Stimulated activated CD8-positive, alpha-beta memory T cell treated with anti-CD3 and anti-CD28 coated beads, Interleukin-2, amount 100 ng/mL, for 1 hour (primary cell): Measurements from ENCODE around the gene CRB2.

Source experiments
- DNase-seq, 2 donors: peaks; one replicate each; pipeline ENCODE4 v3.0.0-alpha.2; 2020; ENCODE audit warnings: low read depth in 2 of 2

The CRB2 gene

GRCh38 chr9:123402981-123403509 lies 47.0 kb downstream of the CRB2 start:
- no peak for DNase-seq

DNA sequence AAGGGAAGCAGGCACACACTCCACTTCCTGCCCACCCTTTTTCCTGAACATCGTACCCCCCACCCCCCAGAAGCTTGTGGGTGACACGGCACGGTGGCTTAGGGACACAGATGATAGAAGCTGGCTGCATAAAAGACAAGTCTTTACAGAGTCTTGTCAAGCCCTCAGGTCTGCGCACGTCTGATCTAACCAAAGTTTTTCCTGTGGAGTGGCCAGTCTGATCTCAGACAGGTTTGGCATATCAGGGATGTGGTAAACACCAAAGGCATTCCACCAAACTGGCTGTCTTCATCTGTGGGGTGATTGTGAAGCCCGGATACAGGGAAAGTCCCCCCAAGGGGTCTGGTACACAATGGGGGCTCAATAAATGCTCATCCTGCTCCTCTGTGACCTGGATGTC lies 50.0 kb downstream of the CRB2 start:
- no peak for DNase-seq

GRCh38 chr9:123406691-123407216 lies 50.8 kb downstream of the CRB2 start:
- DNase-seq = no peak

DNA sequence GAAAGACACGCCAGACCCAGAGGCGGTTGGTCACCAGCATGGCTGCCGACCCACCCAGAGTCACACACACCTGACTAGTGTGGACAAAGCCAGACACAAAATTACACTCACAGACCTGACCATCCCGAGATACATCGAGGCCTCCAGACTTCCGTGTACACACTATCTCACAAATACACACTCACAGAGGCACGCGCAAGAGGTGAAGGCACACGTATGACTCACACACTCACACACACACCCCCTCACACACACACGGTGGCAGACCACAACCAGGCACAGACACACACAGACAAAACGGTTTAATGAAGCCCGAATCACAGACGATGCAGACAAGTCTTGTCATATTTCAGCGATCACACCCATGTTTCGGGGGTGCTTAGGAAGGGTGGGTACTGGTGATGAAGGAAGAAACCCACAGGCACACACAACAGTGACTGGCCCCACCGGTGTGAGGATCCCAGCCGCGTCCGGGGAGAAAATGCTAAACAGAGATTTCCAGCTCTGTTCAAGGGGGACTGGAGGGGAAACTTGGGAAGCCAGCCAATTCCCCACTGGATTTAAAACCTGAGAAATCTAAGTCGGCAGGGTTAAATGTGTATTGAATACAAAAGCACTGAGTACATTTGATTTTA lies 51.3 kb downstream of the CRB2 start:
- no peak for DNase-seq

DNA sequence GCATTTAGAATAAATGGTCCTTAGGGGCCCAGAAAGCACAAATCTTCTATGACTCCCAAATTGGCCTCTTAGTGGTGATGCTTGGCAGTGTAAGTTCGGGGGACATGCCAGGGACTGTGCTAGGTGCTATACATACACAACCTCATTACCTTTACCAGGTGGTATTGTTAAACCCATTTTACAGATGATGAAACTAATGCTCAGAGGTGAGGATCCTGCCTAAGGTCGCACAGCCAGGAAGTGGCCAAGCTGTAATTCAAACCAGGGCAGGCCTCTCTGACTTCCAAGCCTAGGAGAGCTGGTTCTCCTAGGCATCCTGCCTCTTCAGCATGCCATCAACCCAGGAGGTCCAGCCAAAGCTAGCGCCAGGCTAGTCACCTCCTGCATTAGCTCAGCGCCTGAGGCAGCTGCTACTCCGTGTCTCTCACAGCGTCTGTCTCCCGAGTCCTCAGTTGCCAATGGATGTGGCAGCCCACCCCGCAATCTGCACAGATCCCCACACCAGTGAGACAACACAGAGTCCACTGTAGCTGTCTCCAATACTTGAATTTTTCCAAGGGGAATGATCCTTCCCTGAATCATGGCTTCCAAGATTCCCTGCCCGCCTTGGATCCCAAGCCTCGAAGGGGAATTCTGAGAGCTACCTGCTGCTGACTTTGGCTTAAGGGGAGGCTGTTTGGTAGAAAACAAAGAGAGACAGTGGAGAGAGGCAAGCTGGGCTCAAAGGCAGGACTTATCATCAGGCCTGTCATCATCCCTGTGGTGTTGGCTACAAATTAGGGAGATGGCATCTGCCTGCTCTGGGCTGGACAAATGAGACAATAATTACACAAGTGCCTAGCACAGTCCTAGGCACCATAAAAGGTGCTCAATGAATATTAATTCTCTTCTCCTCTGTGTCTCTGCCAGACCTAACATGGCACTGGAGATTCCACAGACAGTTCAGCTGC lies 52.6 kb downstream of the CRB2 start:
- DNase-seq = no peak

DNA sequence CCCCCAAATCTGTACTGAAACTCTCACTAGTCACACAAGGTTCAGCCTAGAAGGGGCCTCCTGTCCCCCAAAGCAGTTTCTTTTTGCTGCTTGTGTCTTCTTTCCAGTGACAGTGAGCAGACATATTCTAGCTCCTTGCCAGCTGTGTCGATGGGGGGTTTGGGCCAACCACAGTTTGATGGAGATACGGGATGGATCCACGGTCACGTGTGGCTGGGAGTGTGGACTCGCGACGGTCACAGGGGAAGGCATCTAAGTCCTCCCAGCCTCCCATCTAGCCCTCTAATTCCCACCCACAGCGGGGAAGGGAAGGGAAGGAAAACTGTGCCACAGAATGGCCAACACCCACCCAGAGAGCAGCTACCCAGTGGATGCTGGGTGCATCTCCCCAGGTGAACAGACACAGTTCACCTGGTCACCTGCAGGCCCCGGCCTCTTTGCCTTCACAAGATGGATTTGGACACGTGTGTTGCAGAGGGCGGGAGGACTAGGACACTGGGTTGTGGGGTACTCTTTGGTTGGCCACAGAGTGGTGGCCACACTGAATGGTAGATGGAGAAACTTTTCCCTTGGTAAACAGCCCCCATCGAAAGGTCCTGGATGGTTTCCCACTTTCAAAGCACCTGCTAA lies 54.4 kb downstream of the CRB2 start:
- DNase-seq = no peak

DNA sequence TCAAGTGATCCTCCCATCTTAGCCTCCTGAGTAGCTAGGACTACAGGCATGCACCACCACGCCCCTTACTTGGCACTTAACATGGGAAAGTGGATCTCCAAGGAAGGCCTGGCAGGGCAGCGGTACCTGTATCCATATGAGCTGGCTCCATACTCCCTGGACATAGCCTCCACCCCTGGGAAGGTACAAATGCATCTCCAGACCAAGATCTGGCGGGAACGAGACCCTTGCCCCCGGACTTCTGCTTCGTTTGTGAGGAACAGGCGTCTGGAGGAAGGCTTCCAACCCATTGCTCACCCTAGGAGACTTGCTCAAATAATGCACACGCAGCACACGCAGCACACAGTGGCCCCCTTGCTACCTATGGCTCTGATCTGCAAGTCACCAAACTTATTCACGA lies 55.2 kb downstream of the CRB2 start:
- DNase-seq = no peak

DNA sequence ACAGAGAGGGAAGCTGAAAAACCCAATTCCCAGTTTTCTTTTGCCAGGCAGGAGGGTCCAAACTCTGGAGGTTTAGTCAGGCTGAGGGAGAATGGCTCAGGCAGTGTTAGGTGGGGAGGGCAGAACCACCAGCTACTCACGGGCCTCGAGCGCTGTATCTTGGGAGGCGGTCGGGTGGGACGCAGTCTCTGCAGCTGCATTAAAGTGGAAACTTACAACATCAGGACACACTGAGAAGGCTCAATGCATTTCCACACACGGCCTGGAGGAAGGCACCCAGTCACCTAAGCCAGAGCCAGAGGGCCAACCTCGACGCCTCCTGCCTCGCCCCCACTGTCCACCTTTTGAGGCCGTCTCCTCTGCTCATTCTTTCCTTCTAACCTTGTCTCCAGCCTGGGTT lies 55.6 kb downstream of the CRB2 start:
- no peak for DNase-seq

- DNase-seq = no peak
Observed at GRCh38 chr9:123412171-123412820, 56.3 kb downstream of the CRB2 start.

DNA sequence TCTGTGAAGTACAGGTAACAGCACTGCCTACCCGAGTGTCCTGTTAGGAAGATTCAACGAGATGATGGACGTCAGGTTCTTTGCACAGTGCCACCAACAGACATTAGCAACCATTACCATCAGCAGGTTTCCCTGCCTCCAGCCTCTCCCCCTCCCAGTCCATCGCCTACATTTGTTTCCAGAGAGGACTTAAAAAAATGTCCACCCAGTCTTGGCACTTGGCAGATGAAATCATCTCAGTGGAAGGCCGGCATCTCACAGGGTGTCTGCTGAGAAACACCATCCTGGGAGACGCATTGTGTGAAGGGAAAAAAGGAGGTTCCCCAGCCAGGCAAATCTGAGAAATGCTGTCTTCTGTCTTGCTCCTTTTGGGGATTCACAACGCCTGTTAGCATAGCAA lies 58.2 kb downstream of the CRB2 start:
- no peak for DNase-seq

DNA sequence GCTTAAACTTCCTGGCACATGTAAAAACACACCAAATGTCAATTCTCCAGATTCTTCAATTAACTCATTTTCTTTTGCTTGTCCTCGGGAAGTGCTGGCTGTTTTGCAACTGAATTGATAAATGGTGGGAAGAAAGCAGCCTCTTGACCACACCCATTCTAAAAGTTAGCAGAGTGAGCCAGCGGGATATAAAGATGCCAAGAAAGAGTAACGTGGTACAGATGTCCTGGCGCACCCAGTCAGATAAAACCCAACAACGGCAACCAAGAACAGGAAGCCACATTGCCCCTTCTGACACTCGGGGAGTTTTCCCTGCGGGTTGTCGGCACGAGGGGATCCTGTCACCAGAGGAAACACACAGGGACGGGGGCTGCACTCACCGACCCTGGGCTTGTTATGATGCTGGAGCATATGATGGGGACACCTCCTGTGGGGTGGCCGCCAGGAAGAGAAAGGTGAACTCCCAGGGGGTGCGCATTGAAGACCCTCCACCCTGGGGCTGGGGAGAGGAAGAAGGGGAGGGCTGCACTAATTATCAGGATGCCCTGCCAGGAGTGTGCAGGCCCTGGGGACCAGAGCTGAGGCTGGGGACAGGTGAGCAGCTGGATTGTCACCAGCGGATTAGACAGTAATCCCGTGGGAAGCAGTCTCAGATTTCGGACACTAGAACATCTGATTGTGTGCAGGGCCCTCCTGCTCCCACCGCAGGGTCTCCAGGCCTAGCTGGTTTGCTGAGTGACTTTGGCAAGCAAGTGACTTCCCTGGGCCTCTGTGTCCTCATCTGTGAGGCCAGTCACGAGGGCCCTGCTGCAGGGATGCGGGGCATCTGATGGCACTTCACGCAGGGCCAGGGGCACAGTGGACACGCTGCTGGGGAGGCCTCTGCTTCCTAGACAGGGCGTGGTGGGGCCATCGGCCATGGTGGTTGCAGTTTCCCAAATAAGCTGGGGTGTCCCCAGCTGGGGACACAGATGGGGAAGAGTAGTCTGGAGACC lies 59.2 kb downstream of the CRB2 start:
- DNase-seq = no peak

DNA sequence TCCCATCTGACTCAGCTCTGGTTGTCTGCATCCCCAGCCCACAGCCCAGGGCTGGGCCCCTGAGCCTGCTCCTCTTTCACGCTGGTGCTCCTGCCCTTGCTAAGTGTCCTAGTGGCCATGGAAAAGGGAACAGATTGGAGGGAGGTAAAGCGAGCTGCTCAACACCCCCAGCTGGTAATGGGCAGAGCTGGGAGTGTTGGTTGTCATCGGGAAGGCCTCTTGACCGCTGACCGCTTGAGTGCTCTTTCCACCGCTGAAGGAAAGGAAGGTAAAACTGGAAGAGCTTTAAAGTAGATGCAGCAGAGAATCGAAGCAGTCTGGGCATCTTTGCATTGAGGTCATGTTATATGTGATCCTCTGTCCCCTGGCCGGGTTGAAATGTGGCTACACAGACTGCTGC lies 60.2 kb downstream of the CRB2 start:
- DNase-seq = no peak

- no peak for DNase-seq
Observed at GRCh38 chr9:123417289-123418051, 61.5 kb downstream of the CRB2 start.

GRCh38 chr9:123418052-123418430 lies 62.0 kb downstream of the CRB2 start:
- DNase-seq = no peak

DNA sequence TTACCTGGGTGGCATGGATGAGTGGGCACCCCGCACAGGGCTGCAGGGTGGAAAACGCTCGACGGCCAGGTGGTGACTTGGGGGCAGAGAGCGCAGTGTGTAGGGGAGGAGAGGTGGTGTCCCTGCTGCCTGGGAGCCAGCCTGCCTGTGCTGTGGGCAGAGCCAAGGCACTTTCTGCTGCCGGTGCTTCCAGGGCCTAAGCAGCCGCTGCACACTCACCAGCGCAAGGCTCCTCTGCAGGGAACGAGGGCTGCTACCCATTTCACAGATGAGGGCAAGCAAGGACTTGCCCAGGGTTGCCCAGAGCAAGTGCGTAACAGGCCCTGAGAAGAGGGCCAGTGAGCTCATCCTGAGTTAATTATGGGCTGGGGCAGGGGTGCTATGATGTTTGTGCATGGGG lies 62.5 kb downstream of the CRB2 start:
- DNase-seq = no peak

- no peak for DNase-seq
Observed at GRCh38 chr9:123419091-123419490, 63.1 kb downstream of the CRB2 start.

- DNase-seq = no peak
Observed at GRCh38 chr9:123419721-123420591, 64.0 kb downstream of the CRB2 start.

- DNase-seq = no peak
Observed at GRCh38 chr9:123420592-123421111, 64.7 kb downstream of the CRB2 start.

- no peak for DNase-seq
Observed at GRCh38 chr9:123421186-123421585, 65.2 kb downstream of the CRB2 start.
